Vagina (tissue), 2 donors: ENCODE measurements around the gene RBP7.

ENCODE experiments used
- POLR2AphosphoS5 ChIP-seq, 2 donors: sonication (generic); formaldehyde crosslinking; IDR thresholded peaks; one replicate each; pipeline ENCODE4 v1.9.0; 2017; ENCODE audit warnings: antibody characterized with exemption in 2 of 2, mild to moderate bottlenecking in 2 of 2, low read depth in 1 of 2; ENCODE audit not compliant: insufficient read depth in 1 of 2
- TF ChIP-seq, protein P1 (sequence below), 3 experiments: fragments of 450-650 bp in 2 of 3; fragments of 200-600 bp in 1 of 3; sonication (generic) in 1 of 3; IDR thresholded peaks; one replicate each; pipeline ENCODE4 v1.5.1; 2017 to 2019; ENCODE audit warnings: antibody characterized with exemption in 3 of 3, mild to moderate bottlenecking in 2 of 3, moderate library complexity in 2 of 3

DNA sequence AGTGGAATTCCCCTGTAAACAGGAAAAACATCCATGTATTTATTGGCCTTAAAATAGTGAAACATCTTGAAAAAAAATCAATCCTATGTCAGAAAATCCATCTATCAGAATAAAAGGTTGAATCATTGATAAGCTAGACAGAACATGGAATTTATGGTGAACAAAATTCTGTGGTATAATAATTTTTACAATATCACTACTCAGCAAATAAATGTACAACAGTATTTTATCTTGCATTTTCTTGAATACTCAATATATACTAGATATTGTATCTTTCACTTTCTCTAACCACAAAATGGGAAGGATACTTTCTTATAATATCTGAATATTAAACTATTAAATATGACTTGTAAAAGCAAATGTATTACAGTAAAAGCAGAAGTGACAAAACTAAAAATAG, 30.0 kb downstream of the RBP7 start:
- TF ChIP-seq, protein P1, sequence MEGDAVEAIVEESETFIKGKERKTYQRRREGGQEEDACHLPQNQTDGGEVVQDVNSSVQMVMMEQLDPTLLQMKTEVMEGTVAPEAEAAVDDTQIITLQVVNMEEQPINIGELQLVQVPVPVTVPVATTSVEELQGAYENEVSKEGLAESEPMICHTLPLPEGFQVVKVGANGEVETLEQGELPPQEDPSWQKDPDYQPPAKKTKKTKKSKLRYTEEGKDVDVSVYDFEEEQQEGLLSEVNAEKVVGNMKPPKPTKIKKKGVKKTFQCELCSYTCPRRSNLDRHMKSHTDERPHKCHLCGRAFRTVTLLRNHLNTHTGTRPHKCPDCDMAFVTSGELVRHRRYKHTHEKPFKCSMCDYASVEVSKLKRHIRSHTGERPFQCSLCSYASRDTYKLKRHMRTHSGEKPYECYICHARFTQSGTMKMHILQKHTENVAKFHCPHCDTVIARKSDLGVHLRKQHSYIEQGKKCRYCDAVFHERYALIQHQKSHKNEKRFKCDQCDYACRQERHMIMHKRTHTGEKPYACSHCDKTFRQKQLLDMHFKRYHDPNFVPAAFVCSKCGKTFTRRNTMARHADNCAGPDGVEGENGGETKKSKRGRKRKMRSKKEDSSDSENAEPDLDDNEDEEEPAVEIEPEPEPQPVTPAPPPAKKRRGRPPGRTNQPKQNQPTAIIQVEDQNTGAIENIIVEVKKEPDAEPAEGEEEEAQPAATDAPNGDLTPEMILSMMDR (IDR thresholded peaks at IDR 0.05) = no peak
- no peak for TF ChIP-seq POLR2AphosphoS5 (IDR thresholded peaks at IDR 0.05; ENCODE audit: insufficient read depth in 1 of 2, low read depth in 1 of 2)
